Activated T-cell treated with anti-CD3 and anti-CD28 coated beads for 24 hours (primary cell): ENCODE data around the gene AMBP.
"Not testable (repeated sequence)": the region's sequence is repeated elsewhere in the genome, so short reads cannot be mapped to it uniquely, and the experiment has no call there.

Experiments used
- DNase-seq: peaks from one replicate; pipeline ENCODE4 v3.0.0-alpha.2; 2020; ENCODE audit warnings: low read depth

The AMBP gene

GRCh38 chr9:114050646-114051045 lies 27.5 kb downstream of the AMBP start:
- no peak for DNase-seq

- DNase-seq = no peak
Measured at GRCh38 chr9:114050226-114050568, 27.9 kb downstream of the AMBP start.

- DNase-seq = no peak
Measured at GRCh38 chr9:114049441-114050225, 28.5 kb downstream of the AMBP start.

GRCh38 chr9:114048533-114049415 lies 29.3 kb downstream of the AMBP start:
- no peak for DNase-seq

- DNase-seq = no peak
Measured at GRCh38 chr9:114047717-114048116, 30.4 kb downstream of the AMBP start.

- DNase-seq = no peak
Measured at GRCh38 chr9:114046875-114047274, 31.2 kb downstream of the AMBP start.

GRCh38 chr9:114046237-114046755 lies 31.8 kb downstream of the AMBP start:
- DNase-seq = no peak

- DNase-seq = not testable (repeated sequence)
Measured at GRCh38 chr9:114043660-114044059, 34.4 kb downstream of the AMBP start.

- DNase-seq = no peak
Measured at GRCh38 chr9:114039484-114039883, 38.6 kb downstream of the AMBP start.

- no peak for DNase-seq
Measured at GRCh38 chr9:114038724-114039313, 39.3 kb downstream of the AMBP start.

- DNase-seq = no peak
Measured at GRCh38 chr9:114037961-114038723, 40.0 kb downstream of the AMBP start.

- no peak for DNase-seq
Measured at GRCh38 chr9:114037249-114037648, 40.9 kb downstream of the AMBP start.

GRCh38 chr9:114035845-114036801 lies 42.0 kb downstream of the AMBP start:
- DNase-seq = no peak

- no peak for DNase-seq
Measured at GRCh38 chr9:114035221-114035844, 42.8 kb downstream of the AMBP start.

- no peak for DNase-seq
Measured at GRCh38 chr9:114034661-114035062, 43.4 kb downstream of the AMBP start.

GRCh38 chr9:114034196-114034595 lies 43.9 kb downstream of the AMBP start:
- no peak for DNase-seq

GRCh38 chr9:114033397-114034103 lies 44.5 kb downstream of the AMBP start:
- DNase-seq = no peak

- no peak for DNase-seq
Measured at GRCh38 chr9:114031948-114032840, 45.9 kb downstream of the AMBP start.
